H1 (cell line): ENCODE results near the gene SUPT20H. TPM values are rescaled to one million over a fixed set of nuclear protein-coding genes. Genes with fewer than 3 reads are reported as not detected.

Experiments
- CTCF ChIA-PET: fragments of 300-600 bp; sonication (Branson Sonifier 250); formaldehyde crosslinking; loops from one replicate; lab custom pipeline; 2021; ENCODE audit not compliant: partially characterized antibody; lab: Charles Lee
- POLR2A ChIA-PET: fragments of 300-600 bp; sonication (Branson Sonifier 250); formaldehyde crosslinking; loops from one replicate; lab custom pipeline; 2021; ENCODE audit warnings: inconsistent platforms; ENCODE audit not compliant: partially characterized antibody; lab: Charles Lee
- DNase-seq, 2 experiments: peaks; one replicate each; pipeline versions ENCODE4 v3.0.0 to v3.0.0-alpha.2; 2010 to 2022; ENCODE audit warnings: low spot score in 2 of 2, low read depth in 1 of 2, mixed read lengths in 1 of 2
- FAIRE-seq: peaks from 2 replicates; lab custom pipeline; 2011; peaks lifted over from hg19 to GRCh38; lab: Jason Lieb, UNC
- H2AFZ ChIP-seq: 2 replicates; pipeline ENCODE4 v1.8.1; 2012; ENCODE audit warnings: low read length, inconsistent platforms
- H2AK5ac ChIP-seq: 2 replicates; pipeline ENCODE4 v1.6.1; 2013; ENCODE audit warnings: low read depth, low read length
- H2BK120ac ChIP-seq: replicated peaks from 2 replicates; pipeline ENCODE3; 2013; ENCODE audit warnings: low read depth, low read length, inconsistent platforms
- H2BK12ac ChIP-seq: 2 replicates; pipeline ENCODE4 v1.6.1; 2013; ENCODE audit warnings: low read depth, low read length
- H2BK15ac ChIP-seq: 2 replicates; pipeline ENCODE4 v1.6.1; 2013; ENCODE audit warnings: low read length
- H2BK20ac ChIP-seq: 2 replicates; pipeline ENCODE4 v1.6.1; 2013; ENCODE audit warnings: low read length
- H2BK5ac ChIP-seq: 2 replicates; pipeline ENCODE4 v1.6.1; 2013; ENCODE audit warnings: low read depth, low read length
- H3K14ac ChIP-seq: 2 replicates; pipeline ENCODE4 v1.6.1; 2013; ENCODE audit warnings: inconsistent platforms; ENCODE audit not compliant: insufficient read length
- H3K18ac ChIP-seq: 2 replicates; pipeline ENCODE4 v1.6.1; 2013; ENCODE audit warnings: low read length; ENCODE audit errors: extremely low read depth
- H3K23ac ChIP-seq: 2 replicates; pipeline ENCODE4 v1.6.1; 2013; ENCODE audit warnings: inconsistent platforms; ENCODE audit not compliant: insufficient read length
- H3K23me2 ChIP-seq: 2 replicates; pipeline ENCODE4 v1.6.1; 2013; ENCODE audit warnings: low read depth, low read length
- H3K27ac ChIP-seq: 2 replicates; pipeline ENCODE4 v1.6.1; 2011; ENCODE audit warnings: low read depth, low read length, inconsistent platforms
- H3K27me3 ChIP-seq, 4 experiments: replicated peaks in 1 of 4; 1 replicate in 1 of 4; 2 replicates in 3 of 4; pipeline versions ENCODE4 v1.6.1 to v1.8.1; 2011 to 2013; ENCODE audit warnings: low read length in 3 of 4, mild to moderate bottlenecking in 3 of 4, inconsistent platforms in 2 of 4, mixed read lengths in 2 of 4, moderate library complexity in 1 of 4; ENCODE audit not compliant: control insufficient read depth in 3 of 4, insufficient read depth in 3 of 4; ENCODE audit errors: extremely low read depth in 1 of 4
- H3K36me3 ChIP-seq, 4 experiments: 2 replicates each; pipeline versions ENCODE4 v1.6.1 to v1.8.1; 2011 to 2013; ENCODE audit warnings: mild to moderate bottlenecking in 4 of 4, low read length in 3 of 4, moderate library complexity in 2 of 4, control low read depth in 1 of 4, inconsistent platforms in 1 of 4; ENCODE audit not compliant: insufficient read depth in 4 of 4, control insufficient read depth in 2 of 4
- H3K4ac ChIP-seq: replicated peaks from 2 replicates; pipeline ENCODE3; 2013; ENCODE audit warnings: low read length, low read depth, mixed read lengths, inconsistent platforms; ENCODE audit not compliant: insufficient read length
- H3K4me1 ChIP-seq, 4 experiments: replicated peaks in 1 of 4; 1 replicate in 1 of 4; 2 replicates in 3 of 4; pipeline versions ENCODE4 v1.6.1 to v1.8.1; 2011 to 2013; ENCODE audit warnings: low read length in 3 of 4, inconsistent platforms in 2 of 4, mixed read lengths in 1 of 4; ENCODE audit not compliant: insufficient read depth in 4 of 4, control insufficient read depth in 3 of 4
- H3K4me2 ChIP-seq, 2 experiments: 2 replicates each; pipeline versions ENCODE4 v1.6.1 to v1.8.1; 2011 to 2013; ENCODE audit warnings: low read depth in 2 of 2, low read length in 2 of 2, control low read depth in 1 of 2, inconsistent platforms in 1 of 2, mild to moderate bottlenecking in 1 of 2; ENCODE audit not compliant: insufficient read depth in 1 of 2
- H3K4me3 ChIP-seq, 4 experiments: fragments of 200-600, 300-600 bp in 1 of 4; sonication (generic), shearing (Covaris generic), sonication (Bioruptor Twin) in 1 of 4; 2 replicates each; pipeline versions ENCODE4 v1.5.1 to v1.8.1; 2011 to 2016; ENCODE audit warnings: low read length in 4 of 4, low read depth in 3 of 4, control low read depth in 2 of 4, inconsistent platforms in 2 of 4, mild to moderate bottlenecking in 2 of 4, mixed read lengths in 1 of 4, moderate library complexity in 1 of 4; ENCODE audit not compliant: insufficient read depth in 2 of 4; ENCODE audit errors: extremely low read depth in 1 of 4
- H3K56ac ChIP-seq: replicated peaks from 2 replicates; pipeline ENCODE3; 2013; ENCODE audit warnings: low read depth, mild to moderate bottlenecking, mixed read lengths, low read length, inconsistent platforms; ENCODE audit not compliant: insufficient read length
- H3K79me1 ChIP-seq: 2 replicates; pipeline ENCODE4 v1.6.1; 2013; ENCODE audit warnings: low read depth, low read length, control low read depth
- H3K79me2 ChIP-seq, 2 experiments: 2 replicates each; pipeline versions ENCODE4 v1.6.1 to v1.8.1; 2012 to 2013; ENCODE audit warnings: low read length in 2 of 2, mild to moderate bottlenecking in 2 of 2, inconsistent platforms in 1 of 2; ENCODE audit not compliant: insufficient read depth in 2 of 2, control insufficient read depth in 1 of 2
- H3K9ac ChIP-seq, 4 experiments: replicated peaks in 1 of 4; 1 replicate in 1 of 4; 2 replicates in 3 of 4; pipeline versions ENCODE4 v1.6.1 to v1.8.1; 2011 to 2013; ENCODE audit warnings: low read depth in 3 of 4, low read length in 3 of 4, control low read depth in 2 of 4, mild to moderate bottlenecking in 2 of 4, moderate library complexity in 2 of 4, inconsistent platforms in 1 of 4; ENCODE audit errors: extremely low read depth in 1 of 4
- H3K9me3 ChIP-seq, 2 experiments: 2 replicates each; pipeline versions ENCODE4 v1.6.1 to v1.8.1; 2012 to 2013; ENCODE audit warnings: mild to moderate bottlenecking in 2 of 2, moderate library complexity in 2 of 2, control low read depth in 1 of 2, inconsistent platforms in 1 of 2, low read depth in 1 of 2, low read length in 1 of 2, mixed read lengths in 1 of 2; ENCODE audit not compliant: insufficient read depth in 2 of 2
- H4K20me1 ChIP-seq, 2 experiments: replicated peaks in 1 of 2; 2 replicates each; pipeline versions ENCODE3 to v1.8.1; 2011 to 2013; ENCODE audit warnings: inconsistent platforms in 2 of 2, low read length in 2 of 2, mild to moderate bottlenecking in 1 of 2; ENCODE audit not compliant: insufficient read depth in 2 of 2, control insufficient read depth in 1 of 2
- H4K5ac ChIP-seq: 2 replicates; pipeline ENCODE4 v1.6.1; 2013; ENCODE audit warnings: low read length, low read depth, mixed read lengths, inconsistent platforms; ENCODE audit not compliant: insufficient read length
- H4K8ac ChIP-seq: 2 replicates; pipeline ENCODE4 v1.8.0; 2013; ENCODE audit warnings: mild to moderate bottlenecking, moderate library complexity, low read length, inconsistent platforms; ENCODE audit not compliant: insufficient read depth; ENCODE audit errors: extremely low read depth
- H4K91ac ChIP-seq: replicated peaks from 2 replicates; pipeline ENCODE3; 2013; ENCODE audit warnings: low read length, mixed read lengths, inconsistent platforms; ENCODE audit not compliant: insufficient read length
- ATF2 ChIP-seq: IDR thresholded peaks from 2 replicates; pipeline ENCODE4 v1.6.1; 2012; ENCODE audit warnings: low read length, inconsistent platforms
- ATF3 ChIP-seq: IDR thresholded peaks from 2 replicates; pipeline ENCODE4 v1.6.1; 2011; ENCODE audit warnings: low read depth, mild to moderate bottlenecking, low read length; ENCODE audit not compliant: insufficient read depth
- BACH1 ChIP-seq: IDR thresholded peaks from 2 replicates; pipeline ENCODE4 v1.6.1; 2012; ENCODE audit warnings: low read length, improper control_type of control experiment
- E2F6 ChIP-seq: IDR thresholded peaks from 2 replicates; pipeline ENCODE4 v1.6.1; 2012; ENCODE audit warnings: inconsistent platforms
- KDM1A ChIP-seq: fragments of 200-600, 300-600 bp; sonication (generic); IDR thresholded peaks from 2 replicates; pipeline ENCODE4 v1.7.1; 2016; ENCODE audit warnings: mild to moderate bottlenecking, low read length, borderline replicate concordance
- NANOG ChIP-seq: IDR thresholded peaks from 2 replicates; pipeline ENCODE4 v1.6.1; 2011; ENCODE audit warnings: low read length, low read depth, mild to moderate bottlenecking, inconsistent platforms; ENCODE audit not compliant: insufficient read depth, poor library complexity, severe bottlenecking
- SIRT6 ChIP-seq: IDR thresholded peaks from one replicate; pipeline ENCODE4 v1.7.1; 2012; ENCODE audit warnings: low read length, inconsistent platforms
- TCF12 ChIP-seq: IDR thresholded peaks from 2 replicates; pipeline ENCODE4 v1.6.1; 2011; ENCODE audit warnings: low read depth, mild to moderate bottlenecking, low read length
- USF2 ChIP-seq: IDR thresholded peaks from 2 replicates; pipeline ENCODE4 v1.6.1; 2011; ENCODE audit warnings: low read length, improper control_type of control experiment
- whole genome bisulfite sequencing, 2 experiments: shearing (Covaris generic) in 1 of 2; methylation state at CpG; one replicate each; pipeline versions ENCODE4 v1.1.6 to v1.1.7; 2013 to 2015; ENCODE audit warnings: low lambda C conversion rate in 2 of 2, mixed read lengths in 2 of 2, inconsistent platforms in 1 of 2, low coverage in 1 of 2, missing lambda C conversion rate in 1 of 2; ENCODE audit not compliant: insufficient replicate concordance in 2 of 2, insufficient coverage in 1 of 2, insufficient read length in 1 of 2; ENCODE audit errors: extremely low coverage in 1 of 2, missing lambda C conversion rate in 1 of 2; 5-methylcytosine and 5-hydroxymethylcytosine counted together
- polyA plus RNA-seq, 7 experiments: library from polyadenylated mRNA; depleted of rRNA in 3 of 7; stranded (reverse) in 5 of 7; unstranded in 2 of 7; fragments of >200 nt in 5 of 7; fragments of 200-250 nt in 2 of 7; gene quantifications; 1 replicate in 5 of 7; 2 replicates in 1 of 7; 4 replicates in 1 of 7; pipeline versions ENCODE4 v1.2.1 to v1.2.3, GENCODE V29; 2011 to 2013; ENCODE audit warnings: missing spikeins in 2 of 7, mixed read lengths in 2 of 7
- total RNA-seq: library from RNA; stranded (reverse); fragmentation: NEBNext Ultra II Directional; extraction: Animal tissue kit (Norgen Biotek cat#: 25700); gene quantifications from 2 replicates; pipeline ENCODE4 v1.2.1, GENCODE V29; 2021

Gene SUPT20H
- total and polyA plus RNA-seq, 2 of the 8 experiments (the other 6 are each of a cell fraction or from before 2014, with no cell fraction given): 69.2 to 75.1 TPM

DNA sequence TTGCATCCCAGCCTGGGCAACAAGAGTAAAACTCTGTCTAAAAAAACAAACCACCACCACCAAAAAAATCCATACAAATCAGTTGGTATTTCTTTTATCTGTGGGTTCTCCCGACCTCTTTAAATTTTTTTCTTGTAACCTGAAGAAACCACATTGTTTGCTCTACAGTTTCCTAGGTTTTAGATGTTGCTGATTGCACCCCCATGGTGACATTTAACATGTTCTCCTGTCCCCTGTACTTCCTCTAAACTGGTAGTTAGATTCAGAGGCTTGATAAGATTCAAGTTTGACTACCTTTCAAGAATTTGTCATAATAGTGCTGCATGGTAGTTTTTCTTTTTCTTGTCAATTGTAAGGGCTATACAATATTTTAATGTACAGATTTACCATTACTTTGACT, 84.3 kb downstream of the SUPT20H start:
- H3K23ac ChIP-seq: no peak overlapping the region
- no peak overlapping the region for H2BK20ac ChIP-seq
- no peaks in the 10 kb centered on the region for H3K79me2 ChIP-seq
- no peak overlapping the region for H2AK5ac ChIP-seq
- no peaks in the 10 kb centered on the region; the same call in 1 of the 2 replicates for H3K79me1 ChIP-seq
- WGBS, 2 experiments: 100% methylated on average over 1 of the region's 1 CpG; no CpG with 5 or more reads in 1 of the 2 experiments
- H2BK120ac ChIP-seq: no peak overlapping the region
- no peaks in the 10 kb centered on the region for H3K23me2 ChIP-seq
- H2BK15ac ChIP-seq: no peak overlapping the region
- H2BK12ac ChIP-seq: no peak overlapping the region
- no peak overlapping the region for H3K18ac ChIP-seq
- no peak overlapping the region for H2AFZ ChIP-seq
- ChIA-PET CTCF (interaction anchor here (1.2 kb wide), 1 partner anchor 554 kb away, joined by 3 read pairs; no protein-coding TSS in a partner anchor), POLR2A (no interaction called here)
- H3K14ac ChIP-seq: no peak overlapping the region
- H4K20me1 ChIP-seq: no peaks in the 10 kb centered on the region
- no peak for DNase-seq
- no peaks in the 10 kb centered on the region for H3K27me3 ChIP-seq
- H3K4me2 ChIP-seq: no peak overlapping the region
- no peak overlapping the region for H2BK5ac ChIP-seq
- H3K36me3 ChIP-seq: peaks cover 0 to 43% (median 9%) of the 10 kb centered on the region in 4 experiments; a peak in 4 of 8 replicates
- H3K9me3 ChIP-seq: peaks cover 3 to 4% of the 10 kb centered on the region in 2 experiments; a peak in 2 of 4 replicates
- no peak overlapping the region for H3K4ac ChIP-seq
- H3K4me1 ChIP-seq: no peaks in the 10 kb centered on the region
- H3K27ac ChIP-seq: no peak overlapping the region
- no peak overlapping the region for H4K5ac ChIP-seq
- FAIRE-seq: no peak
- no peak overlapping the region for H4K8ac ChIP-seq
- H3K56ac ChIP-seq: no peak overlapping the region
- no peak overlapping the region for H3K4me3 ChIP-seq
- no peak overlapping the region for H3K9ac ChIP-seq
- no peak overlapping the region for H4K91ac ChIP-seq
- TF ChIP-seq ATF2 (no peak), NANOG (no peak), SIRT6 (no peak), ATF3 (no peak), TCF12 (no peak), USF2 (no peak), BACH1 (no peak), E2F6 (no peak), KDM1A (no peak)
